B cell (primary cell): Measurements from ENCODE around the gene EXOC4. TPM values are rescaled to one million over a fixed set of nuclear protein-coding genes. Genes with fewer than 3 reads are reported as not detected.
"Not testable (repeated sequence)": the region's sequence is repeated elsewhere in the genome, so short reads cannot be mapped to it uniquely, and the experiment has no call there.

Experiments used
- ATAC-seq: fragments of 200-7000 bp; cut with Tn5 transposase; one replicate; pipeline ENCODE4 v1.10.0; 2021; ENCODE audit warnings: low read depth, mild to moderate bottlenecking, moderate number of reproducible peaks, moderate library complexity
- CTCF ChIA-PET: fragments of 350-600 bp; sonication (Branson Sonifier 250); formaldehyde crosslinking; loops from one replicate; lab custom pipeline; 2021; ENCODE audit warnings: antibody characterized with exemption, inconsistent platforms; lab: Charles Lee
- POLR2A ChIA-PET: fragments of 350-600 bp; sonication (Branson Sonifier 250); formaldehyde crosslinking; loops from one replicate; lab custom pipeline; 2021; ENCODE audit warnings: antibody characterized with exemption; lab: Charles Lee
- DNase-seq: peaks from one replicate; pipeline ENCODE4 v3.0.0; 2013
- H2AFZ ChIP-seq: 2 replicates; pipeline ENCODE4 v1.6.1; 2012; ENCODE audit warnings: mild to moderate bottlenecking, low read depth, low read length; ENCODE audit not compliant: insufficient read depth, poor library complexity, severe bottlenecking
- H3K27ac ChIP-seq, 2 donors: 1 replicate in 1 of 2; 2 replicates in 1 of 2; pipeline ENCODE4 v1.5.1; 2012 to 2013; ENCODE audit warnings: low read length in 2 of 2, mild to moderate bottlenecking in 2 of 2, moderate library complexity in 1 of 2
- H3K27me3 ChIP-seq, 4 experiments: fragments of 200-600 bp in 1 of 4; sonication (generic) in 1 of 4; replicated peaks in 1 of 4; 1 replicate in 2 of 4; 2 replicates in 2 of 4; pipeline versions ENCODE4 v1.6.1 to v1.7.0; 2013 to 2016; ENCODE audit warnings: low read length in 3 of 4, mild to moderate bottlenecking in 2 of 4, mixed read lengths in 1 of 4, moderate library complexity in 1 of 4; ENCODE audit not compliant: insufficient read depth in 4 of 4, control insufficient read depth in 3 of 4; ENCODE audit errors: control extremely low read depth in 1 of 4
- H3K36me3 ChIP-seq, 2 experiments: replicated peaks in 1 of 2; 1 replicate in 1 of 2; 2 replicates in 1 of 2; pipeline versions ENCODE4 v1.6.1 to v1.7.1; 2013; ENCODE audit warnings: low read length in 1 of 2; ENCODE audit not compliant: insufficient read depth in 2 of 2, control insufficient read depth in 1 of 2; ENCODE audit errors: control extremely low read depth in 1 of 2, extremely low read depth in 1 of 2
- H3K4me1 ChIP-seq, 2 donors: fragments of 200-600 bp in 1 of 2; sonication (generic) in 1 of 2; 1 replicate in 1 of 2; 2 replicates in 1 of 2; pipeline versions ENCODE4 v1.5.1 to v1.6.1; 2013 to 2017; ENCODE audit warnings: low read length in 2 of 2; ENCODE audit not compliant: control insufficient read depth in 2 of 2, insufficient read depth in 2 of 2
- H3K4me2 ChIP-seq: replicated peaks from 2 replicates; pipeline ENCODE3; 2012; ENCODE audit warnings: mild to moderate bottlenecking, low read depth, low read length; ENCODE audit not compliant: poor library complexity, severe bottlenecking
- H3K4me3 ChIP-seq, 5 experiments: fragments of 200-600 bp in 1 of 5; sonication (generic) in 1 of 5; 1 replicate in 3 of 5; 2 replicates in 2 of 5; pipeline versions ENCODE4 v1.5.1 to v1.7.0; 2011 to 2016; ENCODE audit warnings: low read length in 4 of 5, mild to moderate bottlenecking in 4 of 5, low read depth in 2 of 5, control low read depth in 1 of 5, moderate library complexity in 1 of 5; ENCODE audit not compliant: insufficient read depth in 1 of 5; ENCODE audit errors: control extremely low read depth in 1 of 5, extremely low read depth in 1 of 5
- H3K79me2 ChIP-seq: fragments of 200-600 bp; sonication (generic); one replicate; pipeline ENCODE4 v1.6.0; 2016; ENCODE audit warnings: low read length; ENCODE audit not compliant: control insufficient read depth, insufficient read depth
- H3K9ac ChIP-seq: fragments of 200-600 bp; sonication (generic); 2 replicates; pipeline ENCODE4 v1.6.1; 2017; ENCODE audit warnings: mild to moderate bottlenecking, low read length, moderate library complexity
- H3K9me3 ChIP-seq, 3 donors: one replicate each; pipeline versions ENCODE4 v1.6.1 to v1.7.1; 2013; ENCODE audit warnings: low read length in 2 of 3; ENCODE audit not compliant: control insufficient read depth in 2 of 3, insufficient read depth in 1 of 3; ENCODE audit errors: control extremely low read depth in 1 of 3
- H4K20me1 ChIP-seq: 2 replicates; pipeline ENCODE4 v1.6.0; 2012; ENCODE audit warnings: mild to moderate bottlenecking, low read length; ENCODE audit not compliant: insufficient read depth, control insufficient read depth, poor library complexity, severe bottlenecking
- H3K27ac Mint-ChIP-seq: one replicate; pipeline ENCODE4 v1.8.0; 2021; ENCODE audit warnings: mixed read lengths
- H3K27me3 Mint-ChIP-seq: one replicate; pipeline ENCODE4 v1.8.0; 2021; ENCODE audit warnings: mixed read lengths
- H3K4me1 Mint-ChIP-seq: one replicate; pipeline ENCODE4 v1.8.0; 2021; ENCODE audit warnings: mixed read lengths
- H3K4me3 Mint-ChIP-seq: one replicate; pipeline ENCODE4 v1.8.0; 2021; ENCODE audit warnings: mixed read lengths
- H3K9me3 Mint-ChIP-seq: one replicate; pipeline ENCODE4 v1.8.0; 2022; ENCODE audit warnings: mixed read lengths; ENCODE audit not compliant: insufficient read depth
- CTCF ChIP-seq: fragments of 200-600 bp; IDR thresholded peaks from one replicate; pipeline ENCODE4 v1.8.0; 2022; ENCODE audit warnings: antibody characterized with exemption, mild to moderate bottlenecking
- EZH2 ChIP-seq: IDR thresholded peaks from 2 replicates; pipeline ENCODE4 v1.6.1; 2012; ENCODE audit warnings: borderline replicate concordance, low read depth, mild to moderate bottlenecking, moderate library complexity, low read length; ENCODE audit not compliant: insufficient read depth, poor library complexity, severe bottlenecking
- WGBS: methylation state at CpG from one replicate; pipeline ENCODE4 v1.1.5; 2013; ENCODE audit warnings: missing lambda C conversion rate; ENCODE audit not compliant: insufficient coverage; 5-methylcytosine and 5-hydroxymethylcytosine counted together
- intact Hi-C: fragments of 100-400 bp; cut with micrococcal nuclease; formaldehyde crosslinking; loops from one replicate; pipeline ENCODE4 v1.10.0; 2022
- polyA plus RNA-seq: library from polyadenylated mRNA; depleted of rRNA; stranded (reverse); fragments of >200 nt; gene quantifications from 2 replicates; pipeline ENCODE4 v1.2.3, GENCODE V29; 2012
- total RNA-seq, 2 donors: library from RNA; stranded (reverse); fragments of 120-200 nt in 1 of 2; gene quantifications; 1 replicate in 1 of 2; 2 replicates in 1 of 2; pipeline versions ENCODE4 v1.2.3 to v1.2.4, GENCODE V29; 2013 to 2022

Gene EXOC4
- total and polyA plus RNA-seq, 2 donors (not counting 1 experiment from before 2014, with no cell fraction given) = 16.7 to 135 TPM

GRCh38 chr7:133641436-133641835 is 388.6 kb downstream of the EXOC4 start:
- intact Hi-C loops = no loop called here
- no peaks in the 10 kb centered on the region for H4K20me1 ChIP-seq
- DNase-seq (no peak), ATAC-seq (no peak)
- H3K9me3 Mint-ChIP-seq = no peaks in the 10 kb centered on the region
- no peaks in the 10 kb centered on the region for H3K4me1 Mint-ChIP-seq
- H3K27ac ChIP-seq = no peak overlapping the region
- H3K27me3 Mint-ChIP-seq = no peaks in the 10 kb centered on the region
- no peak overlapping the region for H2AFZ ChIP-seq
- no peaks in the 10 kb centered on the region for H3K27me3 ChIP-seq
- TF ChIP-seq CTCF = no peak
- no peak for TF ChIP-seq EZH2
- CTCF ChIA-PET = no interaction called here
- H3K79me2 ChIP-seq = no peaks in the 10 kb centered on the region
- no peak overlapping the region for H3K4me3 ChIP-seq
- no peak overlapping the region for H3K4me2 ChIP-seq
- H3K27ac Mint-ChIP-seq = no peak overlapping the region
- POLR2A ChIA-PET = no interaction called here
- H3K9me3 ChIP-seq = peaks cover 0 to 1% (median 0%) of the 10 kb centered on the region in 3 donors
- no peaks in the 10 kb centered on the region for H3K36me3 ChIP-seq
- H3K4me1 ChIP-seq = no peaks in the 10 kb centered on the region
- no peak overlapping the region for H3K4me3 Mint-ChIP-seq
- no peak overlapping the region for H3K9ac ChIP-seq
- WGBS = 100% methylated on average over 1 of the region's 2 CpGs

GRCh38 chr7:133642907-133643306 is 390.0 kb downstream of the EXOC4 start:
- Mint-ChIP-seq H3K4me1 (no peaks in the 10 kb centered on the region), H3K4me3 (no peak overlapping the region), H3K27me3 (no peaks in the 10 kb centered on the region), H3K9me3 (no peaks in the 10 kb centered on the region), H3K27ac (no peak overlapping the region)
- 88% methylated on average over 1 of the region's 2 CpGs for WGBS
- Histone ChIP-seq H3K4me1 (no peaks in the 10 kb centered on the region), H3K79me2 (no peaks in the 10 kb centered on the region), H3K9ac (no peak overlapping the region), H4K20me1 (no peaks in the 10 kb centered on the region), H3K4me2 (no peak overlapping the region), H2AFZ (no peak overlapping the region), H3K4me3 (no peak overlapping the region), H3K9me3 (peaks cover 0 to 1% (median 0%) of the 10 kb centered on the region in 3 donors), H3K27ac (no peak overlapping the region), H3K27me3 (no peaks in the 10 kb centered on the region), H3K36me3 (no peaks in the 10 kb centered on the region)
- TF ChIP-seq CTCF (no peak), EZH2 (no peak)
- ChIA-PET POLR2A (no interaction called here), CTCF (no interaction called here)
- ATAC-seq (no peak), DNase-seq (no peak)
- intact Hi-C loops = no loop called here

GRCh38 chr7:133643652-133644051 is 390.8 kb downstream of the EXOC4 start:
- H3K9me3 Mint-ChIP-seq, H3K27me3 Mint-ChIP-seq: not testable (repeated sequence)
- 50% methylated on average over 2 of the region's 5 CpGs for WGBS

More at GRCh38 chr7:133643652-133644051, 390.8 kb downstream of the EXOC4 start:
- H2AFZ ChIP-seq, H3K9me3 ChIP-seq, DNase-seq, H3K9ac ChIP-seq, H3K79me2 ChIP-seq, H3K4me2 ChIP-seq, H3K4me1 Mint-ChIP-seq, H3K4me3 Mint-ChIP-seq, POLR2A ChIA-PET, H3K27ac ChIP-seq, H3K36me3 ChIP-seq, CTCF ChIA-PET, H4K20me1 ChIP-seq, H3K27me3 ChIP-seq, H3K4me3 ChIP-seq, intact Hi-C loops, ATAC-seq, H3K27ac Mint-ChIP-seq, H3K4me1 ChIP-seq: not testable (repeated sequence)
